Transverse colon (tissue), 4 donors: Measurements from ENCODE around the gene FAM83G. TPM values are rescaled to one million over a fixed set of nuclear protein-coding genes. Genes with fewer than 3 reads are reported as not detected.

Experiments used
- DNase-seq: peaks from one replicate; pipeline ENCODE4 v3.0.0-alpha.2; 2019
- H3K27ac ChIP-seq, 4 donors: fragments of 200-600 bp; sonication (generic); 2 replicates each; pipeline ENCODE4 v1.5.1; 2016 to 2018; ENCODE audit warnings: inconsistent platforms in 4 of 4
- H3K27me3 ChIP-seq: fragments of 200-600 bp; sonication (generic); 2 replicates; pipeline ENCODE4 v1.5.1; 2017; ENCODE audit warnings: inconsistent platforms
- H3K36me3 ChIP-seq, 4 donors: fragments of 200-600 bp; sonication (generic); 2 replicates each; pipeline ENCODE4 v1.5.1; 2017 to 2019; ENCODE audit warnings: inconsistent platforms in 4 of 4
- H3K4me1 ChIP-seq, 4 donors: fragments of 200-600 bp; sonication (generic); 2 replicates each; pipeline ENCODE4 v1.5.1; 2017 to 2020; ENCODE audit warnings: inconsistent platforms in 4 of 4
- H3K4me3 ChIP-seq, 4 donors: fragments of 200-600 bp; sonication (generic); 1 replicate in 1 of 4; 2 replicates in 3 of 4; pipeline versions ENCODE4 v1.5.1 to v1.6.1; 2017 to 2019; ENCODE audit warnings: inconsistent platforms in 4 of 4
- H3K9me3 ChIP-seq, 2 donors: fragments of 200-600 bp; sonication (generic); 2 replicates each; pipeline ENCODE4 v1.5.1; 2017 to 2019; ENCODE audit warnings: inconsistent platforms in 2 of 2
- EP300 ChIP-seq: sonication (generic); formaldehyde crosslinking; IDR thresholded peaks from one replicate; pipeline ENCODE4 v1.6.1; 2017; ENCODE audit warnings: antibody characterized with exemption, low read depth
- POLR2A ChIP-seq: fragments of 450-650 bp; IDR thresholded peaks from one replicate; pipeline ENCODE4 v1.6.1; 2016; ENCODE audit warnings: antibody characterized with exemption, mild to moderate bottlenecking, moderate library complexity
- POLR2AphosphoS5 ChIP-seq, 3 donors: sonication (generic); formaldehyde crosslinking; IDR thresholded peaks; one replicate each; pipeline ENCODE4 v1.6.1; 2016; ENCODE audit warnings: antibody characterized with exemption in 3 of 3
- WGBS, 2 donors: methylation state at CpG; one replicate each; pipeline ENCODE4 v1.1.5; 2018; ENCODE audit warnings: low coverage in 1 of 2; 5-methylcytosine and 5-hydroxymethylcytosine counted together
- in situ Hi-C, 4 donors: fragments of 200-750 bp; cut with MboI; loops; one replicate each; pipeline versions ENCODE4 v1.15.0 to v1.15.1; 2017; ENCODE audit warnings: low sequenced_read_pairs in 3 of 4, low pct_ligation_motif_present in 1 of 4, low pct_unique_long_range_greater_than_20kb in 1 of 4
- intact Hi-C: fragments of 100-400 bp; cut with DNase I; formaldehyde crosslinking; loops from one replicate; pipeline ENCODE4 v1.15.1; 2023; ENCODE audit warnings: low total_unique reads
- total RNA-seq, 4 donors: library from RNA; depleted of rRNA; stranded (reverse); fragments of >200 nt; gene quantifications; one replicate each; pipeline ENCODE4 v1.1.0, GENCODE V29; 2016
- TF ChIP-seq, protein P1 (sequence below), 5 experiments: fragments of 200-600 bp in 3 of 5; fragments of 450-650 bp in 2 of 5; sonication (generic) in 3 of 5; IDR thresholded peaks; 1 replicate in 2 of 5; 2 replicates in 3 of 5; pipeline ENCODE4 v1.5.1; 2016 to 2017; ENCODE audit warnings: antibody characterized with exemption in 5 of 5, inconsistent platforms in 3 of 5, mild to moderate bottlenecking in 2 of 5, moderate library complexity in 1 of 5

The FAM83G gene
- total RNA-seq, 4 donors from 2014 or later: 33.6 to 75.6 (median 39.4) TPM

DNA sequence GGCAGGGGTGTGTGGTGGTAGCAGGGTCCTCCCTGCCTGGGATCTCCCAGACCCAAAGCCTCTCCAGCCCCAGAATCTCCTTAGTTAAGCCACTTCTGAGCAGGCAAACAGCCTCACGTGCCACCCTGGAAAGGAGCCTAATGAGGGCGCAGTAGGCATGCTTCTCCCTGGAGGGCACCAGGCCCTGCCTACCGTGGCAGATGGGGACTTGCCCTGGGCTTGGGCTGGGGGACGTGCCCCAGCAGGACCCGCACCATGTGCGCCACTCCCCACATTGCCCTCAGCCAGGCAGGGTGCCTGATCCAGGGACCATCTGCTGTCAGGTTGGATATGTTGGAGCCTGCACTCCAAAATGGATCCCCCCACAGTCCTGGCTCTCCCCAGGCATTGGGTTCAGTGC is 14.2 kb downstream of the FAM83G start:
- Histone ChIP-seq H3K27ac (no peak overlapping the region), H3K27me3 (no peaks in the 10 kb centered on the region), H3K4me3 (no peak overlapping the region), H3K36me3 (no peaks in the 10 kb centered on the region), H3K4me1 (peaks cover 9 to 36% (median 28%) of the 10 kb centered on the region in 4 donors), H3K9me3 (peaks cover 0 to 3% of the 10 kb centered on the region in 2 donors)
- WGBS, 2 donors: 98% methylated on average over 5 of the region's 6 CpGs; no CpG with 5 or more reads in 1 of the 2 donors
- intact Hi-C loops (no loop called here), in situ Hi-C loops (no loop called here)
- no peak for DNase-seq
- TF ChIP-seq, protein P1, sequence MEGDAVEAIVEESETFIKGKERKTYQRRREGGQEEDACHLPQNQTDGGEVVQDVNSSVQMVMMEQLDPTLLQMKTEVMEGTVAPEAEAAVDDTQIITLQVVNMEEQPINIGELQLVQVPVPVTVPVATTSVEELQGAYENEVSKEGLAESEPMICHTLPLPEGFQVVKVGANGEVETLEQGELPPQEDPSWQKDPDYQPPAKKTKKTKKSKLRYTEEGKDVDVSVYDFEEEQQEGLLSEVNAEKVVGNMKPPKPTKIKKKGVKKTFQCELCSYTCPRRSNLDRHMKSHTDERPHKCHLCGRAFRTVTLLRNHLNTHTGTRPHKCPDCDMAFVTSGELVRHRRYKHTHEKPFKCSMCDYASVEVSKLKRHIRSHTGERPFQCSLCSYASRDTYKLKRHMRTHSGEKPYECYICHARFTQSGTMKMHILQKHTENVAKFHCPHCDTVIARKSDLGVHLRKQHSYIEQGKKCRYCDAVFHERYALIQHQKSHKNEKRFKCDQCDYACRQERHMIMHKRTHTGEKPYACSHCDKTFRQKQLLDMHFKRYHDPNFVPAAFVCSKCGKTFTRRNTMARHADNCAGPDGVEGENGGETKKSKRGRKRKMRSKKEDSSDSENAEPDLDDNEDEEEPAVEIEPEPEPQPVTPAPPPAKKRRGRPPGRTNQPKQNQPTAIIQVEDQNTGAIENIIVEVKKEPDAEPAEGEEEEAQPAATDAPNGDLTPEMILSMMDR (IDR thresholded peaks at IDR 0.05): no peak
- TF ChIP-seq EP300 (no peak), POLR2AphosphoS5 (IDR thresholded peaks at IDR 0.05) (no peak), POLR2A (no peak)

DNA sequence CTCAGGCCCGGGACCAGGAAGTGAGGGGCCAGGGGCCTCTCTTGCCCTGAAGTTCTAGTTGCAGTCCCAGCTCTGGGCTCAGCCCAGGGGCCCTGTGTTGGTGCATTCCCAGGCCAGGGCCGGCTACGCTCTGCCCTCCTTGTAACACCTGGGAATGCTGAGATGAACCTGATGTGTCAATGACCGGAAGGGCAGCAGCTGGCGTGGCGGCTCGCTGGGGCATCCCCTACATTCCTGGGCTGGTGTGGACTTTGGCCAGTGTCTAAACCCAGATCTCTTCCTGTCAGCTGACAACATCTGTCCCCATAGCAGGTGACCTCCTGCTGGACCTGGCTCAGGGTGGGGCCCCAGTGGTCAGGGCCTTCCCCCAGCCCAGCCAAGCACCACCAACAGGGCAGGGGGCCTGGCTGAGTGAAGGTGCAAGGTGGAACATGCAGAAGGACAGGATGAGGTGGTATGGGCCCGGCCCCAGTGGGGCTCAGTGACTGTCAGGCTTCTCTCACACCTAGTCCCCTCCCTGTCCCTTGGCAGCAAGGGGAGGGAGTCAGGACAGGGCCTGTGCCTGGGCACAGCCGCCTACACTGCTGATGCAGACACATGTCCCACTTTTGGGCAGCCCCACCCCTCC is 15.9 kb downstream of the FAM83G start:
- Histone ChIP-seq H3K9me3 (no peaks in the 10 kb centered on the region), H3K4me1 (peaks cover 9 to 29% (median 19%) of the 10 kb centered on the region in 4 donors), H3K36me3 (no peaks in the 10 kb centered on the region), H3K27ac (peak overlapping the region; percentile 58 to 82 (median 74)), H3K27me3 (no peaks in the 10 kb centered on the region), H3K4me3 (no peak overlapping the region)
- in situ Hi-C loops: no loop called here
- intact Hi-C loops: no loop called here
- 0 to 62% methylated on average over 1 to 5 of the region's 9 CpGs for WGBS, 2 donors
- no peak for TF ChIP-seq POLR2A
- peak in 2 of 3 donors; percentile 80 to 83 for TF ChIP-seq POLR2AphosphoS5 (IDR thresholded peaks at IDR 0.05)
- peak; percentile 64 for TF ChIP-seq EP300
- DNase-seq: peak; percentile 86

DNA sequence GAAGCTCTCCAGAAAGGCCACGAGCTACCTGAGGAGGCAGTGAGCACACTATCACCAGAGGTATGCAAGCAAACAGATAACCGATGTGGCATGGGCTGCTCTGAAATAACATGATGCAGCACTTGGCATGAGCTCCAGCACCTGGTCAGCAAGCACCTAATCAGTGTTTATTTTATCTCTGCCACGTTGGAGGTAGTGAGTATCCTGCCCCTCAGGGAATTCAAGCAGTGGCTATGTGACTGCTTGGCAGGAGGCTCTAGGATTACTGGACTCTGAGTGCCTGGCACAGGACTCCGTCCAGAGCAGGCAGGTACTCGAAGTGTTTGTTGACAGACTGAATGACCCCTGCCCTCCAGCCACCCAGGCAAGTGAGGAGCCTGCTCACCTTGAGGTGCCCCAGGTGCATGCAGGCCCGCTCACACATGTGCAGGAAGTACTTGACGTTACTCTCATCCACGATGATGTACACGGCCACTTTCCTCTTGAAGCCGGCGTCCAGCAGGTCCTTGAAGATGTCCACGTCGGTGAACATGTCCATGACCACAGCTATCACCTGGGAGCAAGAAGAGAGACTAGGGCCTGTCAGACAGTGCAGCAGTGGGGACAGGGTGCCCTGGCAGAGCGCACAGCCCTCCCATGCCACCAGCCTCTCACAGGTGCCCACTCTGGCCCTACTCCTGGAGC is 16.6 kb downstream of the FAM83G start:
- Histone ChIP-seq H3K36me3 (no peaks in the 10 kb centered on the region), H3K27me3 (no peaks in the 10 kb centered on the region), H3K9me3 (no peaks in the 10 kb centered on the region), H3K4me3 (no peak overlapping the region), H3K27ac (peak overlapping the region; percentile 33 to 82 (median 70)), H3K4me1 (peaks cover 9 to 27% (median 14%) of the 10 kb centered on the region in 4 donors)
- intact Hi-C loops (no loop called here), in situ Hi-C loops (no loop called here)
- no peak for TF ChIP-seq EP300
- 84 to 86% methylated on average over 1 to 14 of the region's 14 CpGs for WGBS, 2 donors
- no peak for DNase-seq

DNA sequence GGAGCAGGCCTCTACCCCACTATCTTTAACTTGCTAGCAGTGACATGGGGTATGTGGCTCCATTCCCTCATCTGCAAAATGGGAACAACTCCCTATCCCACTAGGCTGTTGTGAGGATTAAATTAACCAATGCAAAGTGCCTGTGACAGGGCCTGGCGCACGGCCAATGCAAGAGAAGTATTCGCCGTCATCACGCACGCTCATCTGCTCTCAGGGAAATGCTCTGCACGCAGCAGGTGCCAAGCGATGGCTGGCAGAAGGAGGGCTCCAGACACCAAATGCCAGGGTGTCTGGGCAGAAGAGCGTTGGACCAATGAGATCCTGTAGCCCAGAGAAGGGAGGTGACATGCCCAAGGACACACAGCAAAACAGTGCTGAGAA is 17.3 kb downstream of the FAM83G start:
- no peaks in the 10 kb centered on the region for H3K36me3 ChIP-seq
- 95% methylated on average over 9 of the region's 9 CpGs; no CpG with 5 or more reads in 1 of the 2 donors for WGBS, 2 donors
- H3K27ac ChIP-seq: no peak overlapping the region
- intact Hi-C loops: no loop called here
- DNase-seq: no peak
- in situ Hi-C loops: no loop called here
- H3K27me3 ChIP-seq: no peaks in the 10 kb centered on the region
- TF ChIP-seq POLR2A: no peak
- TF ChIP-seq, protein P1 (IDR thresholded peaks at IDR 0.05): no peak
- TF ChIP-seq EP300: no peak
- TF ChIP-seq POLR2AphosphoS5 (IDR thresholded peaks at IDR 0.05): no peak
- no peaks in the 10 kb centered on the region for H3K9me3 ChIP-seq
- H3K4me3 ChIP-seq: no peak overlapping the region
- H3K4me1 ChIP-seq: peaks cover 12 to 35% (median 21%) of the 10 kb centered on the region in 4 donors

DNA sequence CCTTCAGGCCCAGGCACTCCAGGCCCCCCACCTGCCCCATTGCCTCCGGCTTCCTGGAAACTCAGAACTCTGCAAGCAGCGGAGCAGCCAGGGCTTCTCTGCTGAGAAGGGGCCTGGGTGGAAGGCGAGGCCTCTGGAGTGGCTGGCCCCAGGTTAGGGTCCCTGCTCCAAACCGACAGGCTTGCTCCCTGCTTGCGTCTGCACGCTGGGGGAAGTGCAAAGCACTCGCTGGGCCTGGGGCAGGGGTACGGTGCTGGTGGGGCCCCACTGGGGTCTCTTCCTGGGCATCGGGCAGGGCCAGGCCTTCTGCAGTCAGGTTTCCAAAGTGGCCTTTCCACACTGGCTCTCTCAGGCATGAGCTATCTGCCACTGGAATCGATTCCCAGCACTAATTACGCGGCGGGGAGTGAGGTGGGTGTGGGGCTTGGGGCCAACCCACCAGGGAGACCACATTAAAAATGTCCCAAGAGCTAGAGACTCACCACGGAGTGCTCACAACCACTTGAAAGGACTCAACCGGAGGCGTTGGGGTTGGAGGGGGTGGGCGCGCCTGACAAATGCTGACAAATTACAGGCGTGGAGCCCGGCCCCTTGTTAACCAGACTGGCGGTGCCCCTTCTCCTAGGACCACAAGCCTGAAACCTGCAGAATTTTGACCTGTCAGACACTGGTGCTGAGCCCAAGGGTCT is 17.9 kb downstream of the FAM83G start:
- no peaks in the 10 kb centered on the region for H3K9me3 ChIP-seq
- TF ChIP-seq POLR2A (no peak), POLR2AphosphoS5 (IDR thresholded peaks at IDR 0.05) (no peak), EP300 (no peak)
- TF ChIP-seq, protein P1 (IDR thresholded peaks at IDR 0.05): no peak
- H3K27me3 ChIP-seq: no peaks in the 10 kb centered on the region
- no peaks in the 10 kb centered on the region for H3K36me3 ChIP-seq
- in situ Hi-C loops: no loop called here
- DNase-seq: no peak
- no peak overlapping the region for H3K4me3 ChIP-seq
- H3K4me1 ChIP-seq: peaks cover 12 to 40% (median 25%) of the 10 kb centered on the region in 4 donors
- 81% methylated on average over 21 of the region's 21 CpGs; no CpG with 5 or more reads in 1 of the 2 donors for WGBS, 2 donors
- intact Hi-C loops: no loop called here
- no peak overlapping the region for H3K27ac ChIP-seq
